Kidney epithelial cell (primary cell): ENCODE data around the gene CDK5R2. TPM values are rescaled to one million over a fixed set of nuclear protein-coding genes. Genes with fewer than 3 reads are reported as not detected.

ENCODE experiments used
- DNase-seq: peaks from one replicate; pipeline ENCODE4 v3.0.0-alpha.2; 2010; ENCODE audit warnings: low read depth
- H3K27me3 ChIP-seq: 2 replicates; pipeline ENCODE4 v1.6.0; 2011; ENCODE audit warnings: low read length; ENCODE audit not compliant: control insufficient read depth, insufficient read depth
- H3K36me3 ChIP-seq: 2 replicates; pipeline ENCODE4 v1.5.1; 2011; ENCODE audit warnings: low read length; ENCODE audit not compliant: control insufficient read depth, insufficient read depth
- H3K4me3 ChIP-seq: 2 replicates; pipeline ENCODE4 v1.5.1; 2011; ENCODE audit warnings: low read depth, mild to moderate bottlenecking, control low read depth, low read length
- CTCF ChIP-seq: IDR thresholded peaks from 2 replicates; pipeline ENCODE4 v1.5.1; 2011; ENCODE audit warnings: mild to moderate bottlenecking, moderate library complexity, low read length, control low read depth, inconsistent platforms; ENCODE audit not compliant: insufficient read depth, poor library complexity, severe bottlenecking
- total RNA-seq: library from RNA; depleted of rRNA; stranded (reverse); fragments of >200 nt; gene quantifications from 2 replicates; pipeline ENCODE4 v1.2.3, GENCODE V29; 2015

CDK5R2 gene
- total RNA-seq, 1 donor from 2014 or later = 0.21 TPM

GRCh38 chr2:218983934-218984238 lies 24.4 kb downstream of the CDK5R2 start:
- peaks cover 82% of the 10 kb centered on the region for H3K27me3 ChIP-seq
- DNase-seq = no peak
- no peaks in the 10 kb centered on the region for H3K36me3 ChIP-seq
- no peak overlapping the region for H3K4me3 ChIP-seq
- TF ChIP-seq CTCF = no peak

DNA sequence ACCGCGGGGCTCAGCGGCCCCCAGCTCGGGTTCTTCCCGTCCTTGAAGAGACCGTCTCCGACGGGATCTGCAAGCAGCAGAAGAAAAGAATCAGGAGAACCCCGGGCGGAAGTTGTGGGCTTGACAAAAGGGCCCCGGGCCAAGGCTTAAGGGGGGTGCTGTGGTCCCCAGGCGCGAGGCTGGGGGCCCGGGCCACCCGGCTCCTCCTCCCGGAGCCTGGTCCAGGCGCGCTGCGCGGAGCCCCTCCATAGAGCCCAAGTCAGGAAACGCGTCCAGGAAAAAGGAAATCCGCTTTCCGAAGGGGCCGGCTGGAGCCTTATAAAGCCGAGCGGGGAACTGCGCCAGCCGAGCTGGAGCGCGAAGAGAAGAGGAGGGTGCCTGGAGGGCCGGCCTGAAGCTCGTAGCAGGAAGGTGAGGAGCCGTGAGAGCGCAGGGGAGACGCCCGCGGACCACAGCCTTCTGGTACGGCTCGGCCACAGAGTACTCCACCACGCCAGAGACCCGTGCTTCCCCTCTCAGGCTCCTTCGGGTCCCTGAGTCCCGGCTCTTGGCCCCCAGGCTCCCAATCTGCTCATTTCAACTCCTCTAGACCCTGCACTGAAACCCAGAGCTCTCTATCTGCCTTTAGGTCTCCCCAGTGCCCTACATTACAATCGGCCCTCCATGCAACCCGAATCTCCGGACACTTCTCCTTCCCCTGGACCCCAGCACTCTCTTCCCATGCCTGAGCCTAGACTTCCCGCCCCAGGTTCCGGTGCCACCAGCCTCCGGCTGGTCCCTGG lies 25.0 kb downstream of the CDK5R2 start:
- no peak for DNase-seq
- Histone ChIP-seq H3K27me3 (peaks cover 87% of the 10 kb centered on the region), H3K4me3 (no peak overlapping the region), H3K36me3 (no peaks in the 10 kb centered on the region)
- no peak for TF ChIP-seq CTCF

DNA sequence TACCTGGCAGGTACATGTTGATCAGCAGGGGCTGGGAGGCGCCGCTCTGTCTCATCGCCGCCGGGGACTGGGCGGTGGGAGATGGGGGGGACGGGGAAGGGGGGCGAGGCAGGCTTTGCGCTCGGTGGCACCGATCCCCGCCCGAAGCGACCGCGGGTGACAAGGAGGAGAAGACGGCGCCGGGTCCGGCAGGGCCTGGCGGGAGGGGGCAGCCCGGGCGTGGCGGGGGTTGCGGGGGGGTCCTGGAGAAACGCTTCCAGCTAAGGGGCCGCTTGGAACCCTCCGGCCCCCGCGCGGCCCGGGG lies 25.5 kb downstream of the CDK5R2 start, which contains the start of gene FEV:
Gene FEV (minus strand): TSS at position 164 of the 304 bp plus-strand sequence. CDS start 109 bp downstream, at position 55.
- no peak for TF ChIP-seq CTCF
- Histone ChIP-seq H3K36me3 (no peaks in the 10 kb centered on the region), H3K4me3 (no peak within 1 kb of the TSS)

DNA sequence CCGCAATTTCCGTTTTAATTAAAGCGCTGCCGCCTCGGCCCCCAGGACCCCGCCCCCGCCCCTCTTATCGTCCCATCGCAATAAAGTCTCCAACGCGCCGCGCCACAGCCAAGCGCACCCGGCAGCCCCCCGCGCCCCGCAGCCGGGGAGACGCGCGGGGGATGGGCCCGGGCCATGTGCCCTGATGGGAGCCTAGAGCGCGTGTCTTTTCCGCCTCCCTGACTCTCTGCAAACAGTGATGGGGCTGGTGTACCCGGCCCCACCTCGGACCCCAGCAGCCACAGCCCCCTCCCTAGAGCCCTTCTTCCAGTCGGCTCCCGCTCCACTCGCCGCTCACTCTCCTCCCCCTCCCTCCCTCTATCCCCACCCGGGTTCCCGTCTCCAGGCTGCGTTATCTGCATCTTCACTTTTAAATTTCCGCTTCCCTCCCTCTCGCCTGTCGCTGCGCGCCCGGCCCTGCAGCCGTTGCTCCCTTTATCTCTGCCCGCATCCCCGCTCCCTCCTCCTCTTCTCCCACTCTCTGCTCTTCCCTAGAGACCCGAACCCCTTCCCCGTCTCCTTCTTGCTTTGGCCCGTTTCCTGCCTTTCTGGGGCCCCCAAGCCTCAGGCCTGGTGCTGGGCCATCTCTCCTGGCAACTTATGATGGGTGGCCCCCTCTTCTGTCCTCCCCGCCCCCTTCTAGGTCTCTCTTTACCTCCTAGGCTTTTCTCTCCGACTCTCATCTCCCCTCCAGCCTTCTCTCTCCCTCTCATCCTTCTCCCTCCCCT lies 26.0 kb downstream of the CDK5R2 start:
- no peak for DNase-seq
- Histone ChIP-seq H3K4me3 (no peak overlapping the region), H3K27me3 (peaks cover 90% of the 10 kb centered on the region), H3K36me3 (no peaks in the 10 kb centered on the region)
- TF ChIP-seq CTCF = no peak

More for the DNA sequence above, 25.5 kb downstream of the CDK5R2 start, which contains the start of gene FEV:
- DNase-seq = no peak
- peaks cover 89% of the 10 kb centered on the region for H3K27me3 ChIP-seq

- no peak for DNase-seq
- Histone ChIP-seq H3K27me3 (peaks cover 91% of the 10 kb centered on the region), H3K36me3 (no peaks in the 10 kb centered on the region), H3K4me3 (no peak overlapping the region)
- no peak for TF ChIP-seq CTCF
Observed at GRCh38 chr2:218986148-218986761, 26.8 kb downstream of the CDK5R2 start.
